ENCODE data around the gene ABHD6. TPM values are rescaled to one million over a fixed set of nuclear protein-coding genes. Genes with fewer than 3 reads are reported as not detected.
A peak's percentile ranks its signal among the peaks of the same experiment; 100 is the strongest.

The ABHD6 gene
- polyA plus RNA-seq, 1 donor from 2014 or later: 38.9 TPM

DNA sequence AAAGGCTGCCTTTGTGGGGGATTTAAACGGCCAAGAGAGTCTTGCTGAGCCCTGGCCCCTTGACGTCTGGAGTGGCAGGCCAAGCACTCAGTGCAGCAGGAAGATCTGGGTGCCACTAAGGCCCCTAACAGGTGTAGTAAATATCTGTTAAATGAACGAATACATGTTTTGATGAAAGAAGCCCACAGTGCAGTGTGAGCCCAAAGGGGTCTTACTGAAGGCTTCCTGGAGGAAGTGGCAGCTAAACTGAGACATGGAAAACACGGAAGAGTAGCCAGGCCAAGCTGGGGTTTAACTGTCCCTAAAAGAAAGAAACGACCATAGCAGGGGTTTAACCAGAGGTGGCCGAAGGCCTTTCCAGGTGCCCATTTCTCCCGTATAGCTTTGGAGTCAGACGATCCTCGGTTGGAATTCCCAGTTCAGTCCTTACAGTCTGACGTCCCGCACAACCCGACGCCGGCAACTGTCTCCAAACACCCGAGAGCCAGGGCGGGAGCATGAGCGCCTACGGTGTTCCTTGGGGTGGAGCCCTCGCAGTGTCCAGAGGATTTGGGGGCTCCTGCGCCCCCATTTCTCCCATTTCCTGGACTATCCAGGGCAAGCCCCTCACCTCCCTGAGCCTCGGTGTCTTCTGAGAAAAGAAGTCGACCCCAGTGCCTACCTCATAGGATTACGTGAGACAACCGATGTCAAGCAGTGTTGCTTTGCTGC lies 910 bp upstream of the ABHD6 start:
- H3K9me3 ChIP-seq (ENCODE audit: low read length): no peaks in the 10 kb centered on the region
- peak overlapping the region; percentile 78 for H3K4me2 ChIP-seq (ENCODE audit: low read length)
- TF ChIP-seq REST (IDR thresholded peaks at IDR 0.05; ENCODE audit: borderline replicate concordance) (no peak), MXI1 (conservative IDR thresholded peaks at IDR 0.05; ENCODE audit: poor library complexity, severe bottlenecking) (no peak), RAD21 (conservative IDR thresholded peaks at IDR 0.05) (no peak), EZH2 (IDR thresholded peaks at IDR 0.05; ENCODE audit: borderline replicate concordance, insufficient read depth, low read length, poor library complexity, severe bottlenecking) (no peak), SMC3 (conservative IDR thresholded peaks at IDR 0.05; ENCODE audit: poor library complexity) (no peak), POLR2AphosphoS5 (IDR thresholded peaks at IDR 0.05) (no peak), TAF1 (IDR thresholded peaks at IDR 0.05; ENCODE audit: low read depth) (no peak), EP300 (conservative IDR thresholded peaks at IDR 0.05; ENCODE audit: poor library complexity, severe bottlenecking) (no peak)
- TF ChIP-seq, protein P1, sequence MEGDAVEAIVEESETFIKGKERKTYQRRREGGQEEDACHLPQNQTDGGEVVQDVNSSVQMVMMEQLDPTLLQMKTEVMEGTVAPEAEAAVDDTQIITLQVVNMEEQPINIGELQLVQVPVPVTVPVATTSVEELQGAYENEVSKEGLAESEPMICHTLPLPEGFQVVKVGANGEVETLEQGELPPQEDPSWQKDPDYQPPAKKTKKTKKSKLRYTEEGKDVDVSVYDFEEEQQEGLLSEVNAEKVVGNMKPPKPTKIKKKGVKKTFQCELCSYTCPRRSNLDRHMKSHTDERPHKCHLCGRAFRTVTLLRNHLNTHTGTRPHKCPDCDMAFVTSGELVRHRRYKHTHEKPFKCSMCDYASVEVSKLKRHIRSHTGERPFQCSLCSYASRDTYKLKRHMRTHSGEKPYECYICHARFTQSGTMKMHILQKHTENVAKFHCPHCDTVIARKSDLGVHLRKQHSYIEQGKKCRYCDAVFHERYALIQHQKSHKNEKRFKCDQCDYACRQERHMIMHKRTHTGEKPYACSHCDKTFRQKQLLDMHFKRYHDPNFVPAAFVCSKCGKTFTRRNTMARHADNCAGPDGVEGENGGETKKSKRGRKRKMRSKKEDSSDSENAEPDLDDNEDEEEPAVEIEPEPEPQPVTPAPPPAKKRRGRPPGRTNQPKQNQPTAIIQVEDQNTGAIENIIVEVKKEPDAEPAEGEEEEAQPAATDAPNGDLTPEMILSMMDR (IDR thresholded peaks at IDR 0.05; ENCODE audit: poor library complexity, severe bottlenecking): no peak
- H3F3A ChIP-seq (ENCODE audit: insufficient read depth, low read length, poor library complexity, severe bottlenecking): no peaks in the 10 kb centered on the region
- H3K9me2 ChIP-seq (ENCODE audit: insufficient read depth, low read length): no peaks in the 10 kb centered on the region
- peak overlapping the region; percentile 81 for H3K4me3 ChIP-seq (ENCODE audit: low read length)
- no peaks in the 10 kb centered on the region for H3K79me2 ChIP-seq (replicated peaks; ENCODE audit: insufficient read depth, low read length)
- no peaks in the 10 kb centered on the region for H4K20me1 ChIP-seq (ENCODE audit: insufficient read depth)
- peak overlapping the region; percentile 48 for H3K27ac ChIP-seq (ENCODE audit: low read length)
- H3K36me3 ChIP-seq (ENCODE audit: insufficient read depth, low read length): no peaks in the 10 kb centered on the region
- H2AFZ ChIP-seq (ENCODE audit: low read depth, low read length): peak overlapping the region; percentile 89
- H3K9ac ChIP-seq (ENCODE audit: low read length): peak overlapping the region; percentile 69
- peaks cover 5% of the 10 kb centered on the region for H3K27me3 ChIP-seq (ENCODE audit: insufficient read depth, low read depth, low read length)

- Histone ChIP-seq H4K20me1 (ENCODE audit: insufficient read depth) (no peaks in the 10 kb centered on the region), H3F3A (ENCODE audit: insufficient read depth, low read length, poor library complexity, severe bottlenecking) (no peaks in the 10 kb centered on the region), H3K4me2 (ENCODE audit: low read length) (peak overlapping the region; percentile 40), H3K27me3 (ENCODE audit: insufficient read depth, low read depth, low read length) (peaks cover 5% of the 10 kb centered on the region), H3K27ac (ENCODE audit: low read length) (peak overlapping the region; percentile 73), H2AFZ (ENCODE audit: low read depth, low read length) (peak overlapping the region; percentile 69), H3K79me2 (replicated peaks; ENCODE audit: insufficient read depth, low read length) (no peaks in the 10 kb centered on the region), H3K9ac (ENCODE audit: low read length) (peak overlapping the region; percentile 80), H3K9me2 (ENCODE audit: insufficient read depth, low read length) (no peaks in the 10 kb centered on the region), H3K4me3 (ENCODE audit: low read length) (peak overlapping the region; percentile 81), H3K9me3 (ENCODE audit: low read length) (no peaks in the 10 kb centered on the region), H3K36me3 (ENCODE audit: insufficient read depth, low read length) (no peaks in the 10 kb centered on the region)
- TF ChIP-seq MXI1 (conservative IDR thresholded peaks at IDR 0.05; ENCODE audit: poor library complexity, severe bottlenecking) (peak; percentile 93), REST (IDR thresholded peaks at IDR 0.05; ENCODE audit: borderline replicate concordance) (no peak), RAD21 (conservative IDR thresholded peaks at IDR 0.05) (peak; percentile 36), EP300 (conservative IDR thresholded peaks at IDR 0.05; ENCODE audit: poor library complexity, severe bottlenecking) (peak; percentile 9), POLR2AphosphoS5 (IDR thresholded peaks at IDR 0.05) (peak; percentile 22), SMC3 (conservative IDR thresholded peaks at IDR 0.05; ENCODE audit: poor library complexity) (peak; percentile 30), TAF1 (IDR thresholded peaks at IDR 0.05; ENCODE audit: low read depth) (no peak), EZH2 (IDR thresholded peaks at IDR 0.05; ENCODE audit: borderline replicate concordance, insufficient read depth, low read length, poor library complexity, severe bottlenecking) (no peak)
- TF ChIP-seq, protein P1 (IDR thresholded peaks at IDR 0.05; ENCODE audit: poor library complexity, severe bottlenecking): peak; percentile 14
These were observed 519 bp downstream of the ABHD6 start for GRCh38 chr3:58237941-58238681.

All from neural cell (in vitro differentiated cells).